ENCODE data around the gene ASIC5. TPM values are rescaled to one million over a fixed set of nuclear protein-coding genes. Genes with fewer than 3 reads are reported as not detected.

The ASIC5 gene, protein sequence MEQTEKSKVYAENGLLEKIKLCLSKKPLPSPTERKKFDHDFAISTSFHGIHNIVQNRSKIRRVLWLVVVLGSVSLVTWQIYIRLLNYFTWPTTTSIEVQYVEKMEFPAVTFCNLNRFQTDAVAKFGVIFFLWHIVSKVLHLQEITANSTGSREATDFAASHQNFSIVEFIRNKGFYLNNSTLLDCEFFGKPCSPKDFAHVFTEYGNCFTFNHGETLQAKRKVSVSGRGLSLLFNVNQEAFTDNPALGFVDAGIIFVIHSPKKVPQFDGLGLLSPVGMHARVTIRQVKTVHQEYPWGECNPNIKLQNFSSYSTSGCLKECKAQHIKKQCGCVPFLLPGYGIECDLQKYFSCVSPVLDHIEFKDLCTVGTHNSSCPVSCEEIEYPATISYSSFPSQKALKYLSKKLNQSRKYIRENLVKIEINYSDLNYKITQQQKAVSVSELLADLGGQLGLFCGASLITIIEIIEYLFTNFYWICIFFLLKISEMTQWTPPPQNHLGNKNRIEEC
- total RNA-seq = not detected
- long read RNA-seq = 0 reads

DNA sequence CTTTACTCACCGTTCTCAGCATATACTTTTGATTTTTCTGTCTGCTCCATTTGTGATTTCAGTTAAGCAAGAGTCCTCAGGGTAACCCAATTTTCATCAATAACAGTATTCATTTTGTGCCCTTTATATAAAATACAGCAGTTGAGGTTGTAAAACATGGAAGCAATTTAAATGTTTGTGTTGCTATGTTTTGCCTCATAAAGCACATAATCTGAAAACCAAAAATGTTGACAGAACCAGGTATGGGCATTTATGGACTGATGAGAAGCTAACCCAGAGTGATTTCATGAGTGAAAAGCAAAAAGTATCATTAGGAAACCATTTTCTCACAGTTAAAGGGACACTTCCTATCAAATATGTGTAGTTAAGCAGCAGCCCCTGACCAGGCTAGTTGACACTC is at the start of gene ASIC5:
Gene ASIC5 (minus strand): TSS at position 101 of the 400 bp plus-strand sequence. CDS start 51 bp downstream, at position 50.
- no peaks in the 10 kb centered on the region for H3K36me3 ChIP-seq
- TF ChIP-seq POLR2A (IDR thresholded peaks at IDR 0.05) = no peak
- TF ChIP-seq, protein P1, sequence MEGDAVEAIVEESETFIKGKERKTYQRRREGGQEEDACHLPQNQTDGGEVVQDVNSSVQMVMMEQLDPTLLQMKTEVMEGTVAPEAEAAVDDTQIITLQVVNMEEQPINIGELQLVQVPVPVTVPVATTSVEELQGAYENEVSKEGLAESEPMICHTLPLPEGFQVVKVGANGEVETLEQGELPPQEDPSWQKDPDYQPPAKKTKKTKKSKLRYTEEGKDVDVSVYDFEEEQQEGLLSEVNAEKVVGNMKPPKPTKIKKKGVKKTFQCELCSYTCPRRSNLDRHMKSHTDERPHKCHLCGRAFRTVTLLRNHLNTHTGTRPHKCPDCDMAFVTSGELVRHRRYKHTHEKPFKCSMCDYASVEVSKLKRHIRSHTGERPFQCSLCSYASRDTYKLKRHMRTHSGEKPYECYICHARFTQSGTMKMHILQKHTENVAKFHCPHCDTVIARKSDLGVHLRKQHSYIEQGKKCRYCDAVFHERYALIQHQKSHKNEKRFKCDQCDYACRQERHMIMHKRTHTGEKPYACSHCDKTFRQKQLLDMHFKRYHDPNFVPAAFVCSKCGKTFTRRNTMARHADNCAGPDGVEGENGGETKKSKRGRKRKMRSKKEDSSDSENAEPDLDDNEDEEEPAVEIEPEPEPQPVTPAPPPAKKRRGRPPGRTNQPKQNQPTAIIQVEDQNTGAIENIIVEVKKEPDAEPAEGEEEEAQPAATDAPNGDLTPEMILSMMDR (IDR thresholded peaks at IDR 0.05) = no peak
- no peak within 1 kb of the TSS for H3K4me3 ChIP-seq
- intact Hi-C loops (cut with DNase I) = no loop called here
- H3K27me3 ChIP-seq = no peaks in the 10 kb centered on the region
- ATAC-seq (no peak), DNase-seq (no peak)
- 4% methylated on average over 1 of the region's 1 CpG for WGBS (ENCODE audit: insufficient coverage, low coverage, low lambda C conversion rate, missing lambda C conversion rate)
- H3K27ac ChIP-seq = no peak within 1 kb of the TSS
- no peaks in the 10 kb centered on the region for H3K4me1 ChIP-seq
- H3K9me3 ChIP-seq = no peaks in the 10 kb centered on the region

DNA sequence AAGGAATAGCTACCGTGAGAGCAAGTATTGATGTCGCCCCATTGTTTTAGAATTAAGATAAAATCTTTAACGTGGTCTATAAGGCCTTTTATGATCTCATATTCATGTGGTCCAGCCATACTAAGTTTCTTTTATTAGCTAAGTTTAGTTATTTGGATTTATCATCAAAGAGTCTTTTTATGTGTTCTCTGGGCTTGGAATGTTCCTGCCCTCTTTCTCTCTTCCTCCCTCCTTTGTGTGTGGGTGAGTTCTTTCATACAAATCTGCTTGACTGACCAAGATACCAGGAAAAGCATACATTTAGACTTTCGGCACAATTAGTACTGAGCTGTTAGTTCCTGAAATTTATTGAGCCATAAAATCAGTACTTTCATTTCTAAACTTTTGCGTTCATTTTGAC is 48.7 kb upstream of the ASIC5 start:
- Histone ChIP-seq H3K4me1 (peaks cover 0 to 34% (median 3%) of the 10 kb centered on the region in 4 donors), H3K36me3 (peaks cover 0 to 91% (median 50%) of the 10 kb centered on the region in 4 donors), H3K9me3 (no peaks in the 10 kb centered on the region), H3K27ac (peak overlapping the region in 1 of 3 donors; percentile 0), H3K4me3 (no peak overlapping the region), H3K27me3 (no peaks in the 10 kb centered on the region)
- WGBS (ENCODE audit: insufficient coverage, low coverage, low lambda C conversion rate, missing lambda C conversion rate) = 63% methylated on average over 5 of the region's 5 CpGs
- intact Hi-C loops (cut with DNase I) = no loop called here
- TF ChIP-seq POLR2A (IDR thresholded peaks at IDR 0.05) = no peak
- TF ChIP-seq, protein P1 (IDR thresholded peaks at IDR 0.05) = no peak
- ATAC-seq (no peak), DNase-seq (no peak)

DNA sequence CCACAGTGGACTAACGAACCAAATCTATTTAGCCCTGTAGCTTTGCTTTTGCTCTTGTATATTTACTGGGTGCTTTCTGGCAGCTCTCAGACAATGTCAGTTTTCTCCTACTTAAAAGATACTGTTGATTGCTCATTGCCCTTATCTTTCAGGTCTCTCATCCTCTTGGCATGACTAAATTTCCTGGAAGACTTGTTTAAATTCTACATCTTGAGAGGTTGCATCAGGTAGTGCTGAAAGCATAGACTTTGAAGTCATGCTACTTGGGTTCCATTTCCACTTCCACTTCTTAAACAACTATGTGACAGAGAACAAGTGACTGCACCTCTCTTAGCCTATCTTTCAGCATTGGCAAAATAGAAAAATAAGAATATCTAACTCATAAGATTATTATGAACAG is 45.8 kb upstream of the ASIC5 start:
- Histone ChIP-seq H3K4me1 (peaks cover 0 to 32% (median 3%) of the 10 kb centered on the region in 4 donors), H3K36me3 (peaks cover 0 to 80% (median 39%) of the 10 kb centered on the region in 4 donors), H3K27ac (peak overlapping the region in 1 of 3 donors; percentile 21), H3K4me3 (no peak overlapping the region), H3K9me3 (no peaks in the 10 kb centered on the region), H3K27me3 (no peaks in the 10 kb centered on the region)
- DNase-seq (no peak), ATAC-seq (no peak)
- no peak for TF ChIP-seq POLR2A (IDR thresholded peaks at IDR 0.05)
- TF ChIP-seq, protein P1 (IDR thresholded peaks at IDR 0.05) = no peak
- WGBS (ENCODE audit: insufficient coverage, low coverage, low lambda C conversion rate, missing lambda C conversion rate) = 57% methylated on average over 1 of the region's 1 CpG
- intact Hi-C loops (cut with DNase I) = no loop called here

DNA sequence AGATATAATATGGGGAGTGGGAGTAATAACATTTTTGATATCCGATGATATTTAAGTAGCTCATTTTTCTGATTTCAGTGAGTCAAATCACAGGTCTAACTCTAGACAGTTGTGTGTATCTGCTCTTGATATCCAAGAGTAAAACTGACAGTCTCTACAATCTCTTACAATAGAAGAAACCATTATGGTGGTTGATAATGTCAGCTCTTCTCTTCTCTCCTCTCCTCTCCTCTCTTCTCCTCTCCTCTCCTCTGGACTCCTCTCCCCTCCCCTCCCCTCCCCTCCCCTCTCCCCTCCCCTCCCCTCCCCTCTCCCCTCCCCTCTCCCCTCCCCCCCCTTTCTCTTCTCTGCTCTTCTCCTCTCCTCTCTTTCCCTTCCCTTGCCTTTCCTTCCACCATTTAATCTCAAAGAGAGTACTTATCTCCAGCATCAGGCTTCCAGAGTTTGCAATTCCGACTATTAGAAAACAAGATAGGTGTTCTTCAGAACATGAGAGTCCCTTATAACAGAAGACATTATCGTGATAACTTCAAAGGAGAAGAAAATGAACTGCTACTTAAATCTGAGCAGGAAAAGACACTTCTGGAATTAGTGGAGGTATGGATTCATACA is 43.6 kb upstream of the ASIC5 start:
- intact Hi-C loops (cut with DNase I) = no loop called here
- WGBS (ENCODE audit: insufficient coverage, low coverage, low lambda C conversion rate, missing lambda C conversion rate) = 64% methylated on average over 3 of the region's 3 CpGs

More for the DNA sequence above, 43.6 kb upstream of the ASIC5 start:
- DNase-seq (no peak), ATAC-seq (peak in 3 of 4 donors; percentile 2 to 4 (median 3))
- Histone ChIP-seq H3K9me3 (no peaks in the 10 kb centered on the region), H3K27ac (peak overlapping the region in 2 of 3 donors; percentile 81 to 83), H3K4me1 (peaks cover 0 to 28% (median 3%) of the 10 kb centered on the region in 4 donors), H3K4me3 (peak overlapping the region in 1 of 3 donors; percentile 65), H3K27me3 (no peaks in the 10 kb centered on the region), H3K36me3 (peaks cover 0 to 72% (median 35%) of the 10 kb centered on the region in 4 donors)
- TF ChIP-seq POLR2A (IDR thresholded peaks at IDR 0.05) = no peak
- TF ChIP-seq, protein P1 (IDR thresholded peaks at IDR 0.05) = no peak
